ENCODE results near the gene KMT2E. TPM values are rescaled to one million over a fixed set of nuclear protein-coding genes. Genes with fewer than 3 reads are reported as not detected.
"Not testable (repeated sequence)": the region's sequence is repeated elsewhere in the genome, so short reads cannot be mapped to it uniquely, and the experiment has no call there.

KMT2E gene
- total RNA-seq, 1 donor from 2014 or later: 75.6 TPM

DNA sequence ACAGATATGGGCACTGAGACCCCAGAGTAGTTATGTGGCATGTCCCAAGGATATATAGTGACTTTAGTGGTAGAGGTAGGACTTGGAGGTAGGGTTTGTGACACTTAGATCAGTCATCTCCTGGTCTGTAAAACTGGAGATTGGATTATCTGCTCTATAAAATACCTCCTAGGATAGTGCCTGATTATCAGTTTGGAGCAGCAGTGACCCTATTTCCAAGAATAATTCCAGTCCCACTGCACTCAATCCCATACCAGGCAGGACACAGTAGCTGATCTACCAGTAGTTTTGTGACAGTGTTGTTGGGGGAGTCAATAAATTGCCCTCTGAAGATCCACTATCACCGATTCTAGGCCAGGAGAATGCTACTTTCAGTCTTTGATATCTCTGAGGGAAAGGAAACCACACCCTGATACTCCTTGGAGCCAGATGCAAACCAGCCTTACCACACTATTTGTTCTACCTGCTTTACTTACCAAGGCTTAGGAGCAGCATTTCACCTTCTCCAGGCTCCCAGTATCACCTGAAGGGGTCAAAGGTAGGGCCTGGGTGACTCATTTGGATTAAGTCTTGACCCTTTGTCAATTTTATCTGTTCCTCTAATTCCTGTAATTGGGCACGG, 30.6 kb downstream of the KMT2E start:
- Mint-ChIP-seq H3K4me3 (ENCODE audit: unreplicated experiment) (no peak overlapping the region), H3K27ac (ENCODE audit: unreplicated experiment) (no peak overlapping the region), H3K27me3 (ENCODE audit: unreplicated experiment) (no peaks in the 10 kb centered on the region), H3K4me1 (ENCODE audit: unreplicated experiment) (peaks cover 12% of the 10 kb centered on the region), H3K9me3 (ENCODE audit: unreplicated experiment) (no peaks in the 10 kb centered on the region), H3K36me3 (ENCODE audit: unreplicated experiment) (peaks cover 31% of the 10 kb centered on the region)
- TF ChIP-seq, protein P1, sequence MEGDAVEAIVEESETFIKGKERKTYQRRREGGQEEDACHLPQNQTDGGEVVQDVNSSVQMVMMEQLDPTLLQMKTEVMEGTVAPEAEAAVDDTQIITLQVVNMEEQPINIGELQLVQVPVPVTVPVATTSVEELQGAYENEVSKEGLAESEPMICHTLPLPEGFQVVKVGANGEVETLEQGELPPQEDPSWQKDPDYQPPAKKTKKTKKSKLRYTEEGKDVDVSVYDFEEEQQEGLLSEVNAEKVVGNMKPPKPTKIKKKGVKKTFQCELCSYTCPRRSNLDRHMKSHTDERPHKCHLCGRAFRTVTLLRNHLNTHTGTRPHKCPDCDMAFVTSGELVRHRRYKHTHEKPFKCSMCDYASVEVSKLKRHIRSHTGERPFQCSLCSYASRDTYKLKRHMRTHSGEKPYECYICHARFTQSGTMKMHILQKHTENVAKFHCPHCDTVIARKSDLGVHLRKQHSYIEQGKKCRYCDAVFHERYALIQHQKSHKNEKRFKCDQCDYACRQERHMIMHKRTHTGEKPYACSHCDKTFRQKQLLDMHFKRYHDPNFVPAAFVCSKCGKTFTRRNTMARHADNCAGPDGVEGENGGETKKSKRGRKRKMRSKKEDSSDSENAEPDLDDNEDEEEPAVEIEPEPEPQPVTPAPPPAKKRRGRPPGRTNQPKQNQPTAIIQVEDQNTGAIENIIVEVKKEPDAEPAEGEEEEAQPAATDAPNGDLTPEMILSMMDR (IDR thresholded peaks at IDR 0.05): no peak
- DNase-seq (ENCODE audit: extremely low spot score, unreplicated experiment): no peak

GRCh38 chr7:105046414-105046813, 32.4 kb downstream of the KMT2E start:
- H3K4me3 Mint-ChIP-seq (ENCODE audit: unreplicated experiment): no peak overlapping the region
- DNase-seq (ENCODE audit: extremely low spot score, unreplicated experiment): no peak
- no peaks in the 10 kb centered on the region for H3K27me3 Mint-ChIP-seq (ENCODE audit: unreplicated experiment)

DNA sequence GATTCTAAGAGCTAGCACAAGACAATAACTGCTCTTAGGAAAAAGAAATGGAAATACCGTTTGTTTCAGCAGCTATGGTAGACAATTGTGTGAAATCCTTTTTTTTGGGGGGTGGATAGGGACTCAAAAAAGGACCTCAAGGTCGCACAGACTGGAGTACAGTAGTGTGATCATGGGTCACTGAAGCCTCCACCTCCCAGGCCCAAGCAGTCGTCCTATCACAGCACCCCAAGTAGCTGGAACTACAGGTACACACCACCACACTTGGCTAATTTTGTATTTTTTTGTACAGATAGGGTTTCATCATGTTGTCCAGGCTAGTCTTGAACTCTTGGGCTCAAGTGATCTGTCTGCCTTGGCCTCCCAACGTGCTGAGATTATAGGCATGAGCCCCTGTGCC, 33.9 kb downstream of the KMT2E start:
- Mint-ChIP-seq H3K27me3 (ENCODE audit: unreplicated experiment) (no peaks in the 10 kb centered on the region), H3K4me3 (ENCODE audit: unreplicated experiment) (no peak overlapping the region), H3K4me1 (ENCODE audit: unreplicated experiment) (peaks cover 14% of the 10 kb centered on the region), H3K9me3 (ENCODE audit: unreplicated experiment) (no peaks in the 10 kb centered on the region), H3K27ac (ENCODE audit: unreplicated experiment) (no peak overlapping the region), H3K36me3 (ENCODE audit: unreplicated experiment) (peaks cover 44% of the 10 kb centered on the region)
- TF ChIP-seq, protein P1 (IDR thresholded peaks at IDR 0.05): no peak
- no peak for DNase-seq (ENCODE audit: extremely low spot score, unreplicated experiment)

More at GRCh38 chr7:105046414-105046813, 32.4 kb downstream of the KMT2E start:
- no peak overlapping the region for H3K27ac Mint-ChIP-seq (ENCODE audit: unreplicated experiment)
- TF ChIP-seq, protein P1 (IDR thresholded peaks at IDR 0.05): no peak
- H3K4me1 Mint-ChIP-seq (ENCODE audit: unreplicated experiment): peaks cover 12% of the 10 kb centered on the region
- no peaks in the 10 kb centered on the region for H3K9me3 Mint-ChIP-seq (ENCODE audit: unreplicated experiment)
- H3K36me3 Mint-ChIP-seq (ENCODE audit: unreplicated experiment): peaks cover 39% of the 10 kb centered on the region

DNA sequence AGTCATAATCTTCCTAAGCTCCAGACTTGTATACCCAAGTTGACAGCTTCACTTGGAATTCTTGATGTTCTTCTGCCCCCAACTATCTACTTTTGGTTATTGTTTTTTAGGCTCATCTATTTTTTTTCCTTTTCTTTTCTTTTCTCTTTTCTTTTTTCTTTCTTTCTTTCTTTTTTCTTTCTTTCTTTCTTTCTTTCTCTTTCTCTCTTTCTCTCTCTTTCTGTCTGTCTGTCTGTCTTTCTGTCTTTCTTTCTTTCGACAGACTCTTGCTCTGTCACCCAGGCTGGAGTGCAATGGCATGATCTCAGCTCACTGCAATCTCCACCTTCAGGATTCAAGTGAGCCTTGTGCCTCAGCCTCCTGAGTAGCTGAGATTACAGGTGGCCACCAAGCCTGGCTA, 36.5 kb downstream of the KMT2E start:
- H3K36me3 Mint-ChIP-seq (ENCODE audit: unreplicated experiment): peaks cover 44% of the 10 kb centered on the region
- peaks cover 16% of the 10 kb centered on the region for H3K4me1 Mint-ChIP-seq (ENCODE audit: unreplicated experiment)
- TF ChIP-seq, protein P1 (IDR thresholded peaks at IDR 0.05): no peak
- H3K27ac Mint-ChIP-seq (ENCODE audit: unreplicated experiment): no peak overlapping the region
- no peaks in the 10 kb centered on the region for H3K9me3 Mint-ChIP-seq (ENCODE audit: unreplicated experiment)
- H3K27me3 Mint-ChIP-seq (ENCODE audit: unreplicated experiment): no peaks in the 10 kb centered on the region
- H3K4me3 Mint-ChIP-seq (ENCODE audit: unreplicated experiment): no peak overlapping the region
- DNase-seq (ENCODE audit: extremely low spot score, unreplicated experiment): no peak

DNA sequence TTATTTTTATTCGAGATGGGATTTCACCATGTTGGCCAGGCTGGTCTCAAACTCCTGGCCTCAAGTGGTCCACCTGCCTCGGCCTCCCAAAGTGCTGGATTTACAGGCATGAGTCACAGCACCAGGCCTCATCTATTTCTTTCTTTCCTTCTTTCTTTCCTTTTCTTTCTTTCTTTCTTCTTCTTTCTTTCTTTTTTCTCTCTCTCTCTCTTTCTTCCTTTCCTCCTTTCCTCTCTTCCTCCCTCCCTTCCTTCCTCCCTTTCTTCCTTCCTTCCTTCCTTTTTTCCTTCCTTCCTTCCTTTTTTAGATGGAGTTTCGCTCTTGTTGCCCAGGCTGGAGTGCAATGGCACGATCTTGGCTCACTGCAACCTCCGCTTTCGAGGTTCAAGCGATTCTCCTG, 36.9 kb downstream of the KMT2E start:
- not testable (repeated sequence) for H3K4me3 Mint-ChIP-seq (ENCODE audit: unreplicated experiment); DNase-seq (ENCODE audit: extremely low spot score, unreplicated experiment); H3K27me3 Mint-ChIP-seq (ENCODE audit: unreplicated experiment); H3K9me3 Mint-ChIP-seq (ENCODE audit: unreplicated experiment)
- H3K4me1 Mint-ChIP-seq (ENCODE audit: unreplicated experiment): peaks cover 14% of the 10 kb centered on the region
- H3K27ac Mint-ChIP-seq (ENCODE audit: unreplicated experiment): peak overlapping the region; percentile 23
- H3K36me3 Mint-ChIP-seq (ENCODE audit: unreplicated experiment): peaks cover 42% of the 10 kb centered on the region
